ENCODE results near the gene SPACA9.

Gene SPACA9

GRCh38 chr9:132878695-132879456 lies at the start of gene SPACA9:
TSS of gene SPACA9 (plus strand) at chr9:132878898. CDS start at chr9:132883948, 5,050 bp downstream.
- DNase-seq (ENCODE audit: low read depth in 2 of 2): peak in 1 of 2 donors; percentile 11

GRCh38 chr9:132832171-132832881 lies 46.4 kb upstream of the SPACA9 start:
- no peak for DNase-seq (ENCODE audit: low read depth in 2 of 2)

- no peak for DNase-seq (ENCODE audit: low read depth in 2 of 2)
Measured at GRCh38 chr9:132833550-132834121, 45.1 kb upstream of the SPACA9 start.

DNA sequence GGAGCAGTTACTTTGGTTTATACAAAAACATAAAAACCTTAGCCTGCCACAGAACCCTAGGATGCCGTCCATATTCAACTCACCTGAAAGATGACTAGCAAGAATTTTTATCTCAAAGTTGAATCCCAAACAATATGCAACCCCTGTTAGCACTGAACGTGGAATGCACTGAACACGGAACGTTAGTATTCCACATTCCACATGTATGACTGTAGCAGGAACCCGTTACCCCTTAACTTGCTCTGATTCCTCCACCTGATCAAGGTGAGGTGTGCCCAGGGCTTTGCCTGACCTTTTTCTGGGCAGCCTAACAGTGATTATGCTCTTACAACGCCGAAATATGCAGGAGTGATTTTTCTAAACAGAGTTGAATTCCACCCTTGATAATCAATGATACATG lies 44.4 kb upstream of the SPACA9 start:
- no peak for DNase-seq (ENCODE audit: low read depth in 2 of 2)

DNA sequence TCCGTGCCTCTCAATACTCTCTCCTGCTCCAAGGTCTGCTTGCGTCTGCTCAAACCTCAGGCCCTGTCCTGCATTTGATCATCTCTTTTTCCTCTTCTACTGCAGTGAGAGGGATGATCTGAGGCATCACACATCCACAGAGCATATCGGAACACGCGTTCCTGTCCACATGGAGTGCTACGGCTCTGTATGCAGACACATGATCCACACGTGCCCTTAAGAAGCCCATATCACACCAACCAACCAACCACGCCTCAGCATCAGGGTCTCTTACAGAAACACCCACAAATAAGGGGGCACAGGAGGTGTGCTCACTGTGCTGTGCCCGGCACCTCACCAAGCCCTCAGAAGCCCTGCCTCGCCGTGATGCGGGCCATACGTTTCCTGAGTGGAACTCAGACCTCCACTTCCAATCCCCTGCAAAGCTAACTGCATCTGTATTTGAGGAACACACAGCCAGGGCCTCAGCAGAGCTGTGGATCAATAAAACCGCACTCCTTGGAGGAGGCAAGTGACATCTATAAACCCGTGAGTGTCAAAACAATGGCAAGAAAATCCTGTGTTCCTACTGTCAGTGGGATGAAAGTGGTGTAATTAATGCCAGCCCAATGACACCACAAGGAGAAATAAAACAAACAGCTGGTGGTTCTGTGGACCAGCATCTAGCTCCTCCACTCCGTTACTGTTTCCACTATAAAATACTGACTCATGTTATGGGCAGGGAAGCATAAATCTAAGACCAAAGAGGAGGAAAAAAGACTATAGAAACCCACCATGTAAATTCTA lies 41.0 kb upstream of the SPACA9 start:
- no peak for DNase-seq (ENCODE audit: low read depth in 2 of 2)

GRCh38 chr9:132838291-132838690 lies 40.4 kb upstream of the SPACA9 start:
- DNase-seq (ENCODE audit: low read depth in 2 of 2): no peak

DNA sequence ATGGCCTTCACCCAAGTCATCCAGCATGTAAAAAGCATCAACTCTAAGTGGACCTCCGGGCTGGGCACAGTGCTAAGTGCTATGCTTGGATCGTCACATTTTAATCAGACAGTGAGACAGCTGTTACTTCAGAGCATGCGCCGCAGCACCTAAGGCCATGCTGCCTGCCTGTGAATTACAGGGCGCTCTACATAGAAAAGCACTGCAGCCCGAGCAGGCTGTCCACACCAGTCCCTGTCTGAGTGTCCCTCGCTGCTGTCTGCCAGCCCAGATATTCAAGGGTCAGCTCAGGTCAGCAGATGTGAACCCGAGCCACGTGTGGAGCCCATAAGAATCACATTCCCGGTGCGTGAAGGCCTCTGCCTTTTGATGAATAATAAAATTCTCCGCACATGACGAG lies 37.7 kb upstream of the SPACA9 start:
- DNase-seq (ENCODE audit: low read depth in 2 of 2): no peak

DNA sequence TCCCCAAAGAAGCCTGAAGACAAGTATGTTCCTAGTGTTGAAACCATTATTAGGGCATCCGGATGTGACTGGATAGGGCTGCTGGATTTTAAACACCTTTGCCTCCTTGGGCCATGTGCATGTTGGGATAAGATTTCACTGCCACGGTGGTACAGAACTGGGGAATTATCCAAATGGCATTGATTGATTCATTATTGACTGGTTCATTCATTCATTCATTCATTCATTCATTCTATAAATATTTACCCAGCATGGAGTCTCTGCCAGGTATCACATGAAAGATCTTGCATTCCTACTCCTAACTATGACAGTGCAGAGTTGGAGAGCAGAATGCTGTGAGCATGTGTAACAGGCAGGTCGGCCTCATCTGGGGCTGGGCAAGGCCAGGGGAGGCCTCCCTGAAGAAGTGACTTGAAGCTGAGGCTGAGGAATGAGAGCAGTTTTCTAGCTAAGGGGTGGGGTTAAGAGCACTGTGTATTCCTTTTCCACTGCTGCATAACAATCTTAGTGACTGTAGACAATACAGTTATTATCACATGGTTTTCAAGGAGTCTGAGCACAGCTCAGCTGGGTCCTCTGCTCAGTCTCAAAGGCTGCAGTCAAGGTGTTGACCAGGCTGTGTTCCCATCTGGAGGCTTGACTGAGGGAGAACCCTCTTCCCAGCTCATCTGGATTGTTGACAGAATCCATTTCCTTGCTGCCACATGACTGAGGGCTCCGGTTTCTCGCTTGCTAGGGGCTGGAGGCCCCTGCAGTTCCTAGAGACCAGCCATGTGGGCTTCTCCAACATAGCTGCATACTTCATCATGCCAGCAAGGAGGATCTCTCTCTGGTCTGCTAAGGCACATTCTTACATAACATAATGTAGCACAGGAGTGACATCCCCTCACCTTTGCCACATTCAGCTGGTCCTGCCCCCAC lies 36.3 kb upstream of the SPACA9 start:
- DNase-seq (ENCODE audit: low read depth in 2 of 2): no peak

- no peak for DNase-seq (ENCODE audit: low read depth in 2 of 2)
Measured at GRCh38 chr9:132846109-132846917, 32.4 kb upstream of the SPACA9 start.

- no peak for DNase-seq (ENCODE audit: low read depth in 2 of 2)
Measured at GRCh38 chr9:132846918-132847515, 31.7 kb upstream of the SPACA9 start.

GRCh38 chr9:132849185-132849706 lies 29.5 kb upstream of the SPACA9 start:
- DNase-seq (ENCODE audit: low read depth in 2 of 2): no peak

- DNase-seq (ENCODE audit: low read depth in 2 of 2): no peak
Measured at GRCh38 chr9:132853482-132853881, 25.2 kb upstream of the SPACA9 start.

GRCh38 chr9:132854832-132855231 lies 23.9 kb upstream of the SPACA9 start:
- no peak for DNase-seq (ENCODE audit: low read depth in 2 of 2)

- no peak for DNase-seq (ENCODE audit: low read depth in 2 of 2)
Measured at GRCh38 chr9:132855904-132856303, 22.8 kb upstream of the SPACA9 start.

DNA sequence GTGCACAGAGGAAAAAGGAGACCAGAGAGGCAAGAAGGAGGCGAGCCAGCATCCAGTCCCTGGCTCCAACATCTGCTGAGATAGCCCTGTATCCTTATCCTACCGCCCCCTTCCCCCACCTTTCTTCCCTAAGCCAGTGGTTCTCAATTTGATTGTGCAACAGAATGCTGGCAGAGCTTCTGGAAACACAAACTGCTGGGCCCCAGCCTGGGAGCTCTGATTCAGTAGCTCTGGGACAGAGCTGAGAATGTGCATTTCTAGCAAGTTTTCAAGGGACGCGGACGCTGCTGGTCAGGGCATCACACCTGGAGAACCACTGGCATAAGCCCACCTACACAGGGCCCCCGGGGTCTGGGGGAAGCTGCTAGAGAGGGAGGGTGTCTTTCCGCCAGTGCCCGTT lies 21.7 kb upstream of the SPACA9 start:
- no peak for DNase-seq (ENCODE audit: low read depth in 2 of 2)

DNA sequence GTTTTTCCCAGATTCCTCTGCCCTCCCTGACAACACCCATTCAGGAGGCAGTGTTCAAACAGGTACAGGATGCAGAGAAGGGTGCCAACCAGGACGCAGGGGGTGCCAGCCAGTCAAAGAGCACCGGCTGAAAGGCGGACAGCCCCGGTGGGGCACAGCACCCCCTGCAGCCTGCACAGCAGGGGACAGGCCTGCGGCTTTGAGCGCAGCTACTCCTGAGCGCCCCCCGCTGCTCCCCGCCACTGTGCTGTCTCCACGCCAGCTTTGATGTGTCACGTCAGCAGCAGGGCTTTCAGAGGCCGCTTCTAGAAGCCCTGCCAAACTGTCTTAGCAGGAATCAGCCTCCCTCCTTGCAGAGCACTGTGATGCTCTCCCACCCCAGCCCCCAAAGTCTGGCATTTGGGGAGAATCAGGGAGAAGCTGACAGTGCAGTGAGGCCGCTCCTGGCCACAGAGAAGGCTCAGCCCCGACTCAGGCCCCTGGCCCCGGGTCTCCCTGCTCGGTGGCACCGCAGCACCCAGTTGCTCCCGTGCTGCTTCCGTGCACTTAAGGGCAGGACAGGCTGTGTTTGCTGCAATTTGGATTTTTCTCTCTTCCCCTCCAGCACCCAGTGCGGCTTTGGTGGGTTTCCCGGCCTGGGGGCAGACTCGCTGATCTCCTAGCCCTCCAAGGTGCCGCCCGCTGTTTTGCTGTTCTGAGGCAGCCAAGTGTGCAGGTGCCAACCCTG lies 20.9 kb upstream of the SPACA9 start:
- DNase-seq (ENCODE audit: low read depth in 2 of 2): no peak

DNA sequence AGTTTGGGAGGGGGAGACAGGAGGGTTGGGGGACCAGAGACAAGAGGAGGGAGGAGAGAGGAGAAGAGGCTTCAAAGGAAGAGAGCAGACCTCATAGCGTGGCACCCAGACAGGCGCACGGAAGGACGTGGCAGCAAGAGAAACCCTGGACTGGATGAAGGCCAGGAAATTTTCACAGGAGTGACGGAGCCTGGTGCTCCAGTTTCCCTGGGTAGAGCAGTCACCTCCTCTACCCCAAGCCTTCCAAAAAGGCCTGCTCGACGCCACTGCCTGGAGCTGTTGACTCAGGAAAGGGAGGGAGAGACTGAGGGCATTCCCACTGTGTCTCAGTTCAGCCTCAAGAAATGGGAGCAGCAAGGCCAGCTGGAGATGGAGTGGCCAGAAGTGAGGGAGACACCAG lies 19.9 kb upstream of the SPACA9 start:
- no peak for DNase-seq (ENCODE audit: low read depth in 2 of 2)

- DNase-seq (ENCODE audit: low read depth in 2 of 2): no peak
Measured at GRCh38 chr9:132861666-132862065, 17.0 kb upstream of the SPACA9 start.

- DNase-seq (ENCODE audit: low read depth in 2 of 2): no peak
Measured at GRCh38 chr9:132862533-132862932, 16.2 kb upstream of the SPACA9 start.
